SHP77 (cell line): ENCODE results near the gene PPM1K.
"Not testable (repeated sequence)": the region's sequence is repeated elsewhere in the genome, so short reads cannot be mapped to it uniquely, and the experiment has no call there.

Experiments
- DNase-seq, 2 experiments: peaks; one replicate each; lab custom pipeline; 2025; lab: John Stamatoyannopoulos, UW

The PPM1K gene

GRCh38 chr4:88284439-88285234 lies at the start of gene PPM1K:
Gene PPM1K (minus strand): TSS chr4:88284561. CDS start chr4:88278583, 5,978 bp downstream.
- DNase-seq: peak; percentile 97 to 98

- DNase-seq: no peak
Observed at GRCh38 chr4:88333741-88334405, 49.5 kb upstream of the PPM1K start.

- DNase-seq: no peak
Observed at GRCh38 chr4:88327665-88328064, 43.3 kb upstream of the PPM1K start.

GRCh38 chr4:88320780-88321373 lies 36.5 kb upstream of the PPM1K start:
- no peak for DNase-seq

- DNase-seq: no peak
Observed at GRCh38 chr4:88320224-88320779, 35.9 kb upstream of the PPM1K start.

- no peak for DNase-seq
Observed at GRCh38 chr4:88318751-88319350, 34.5 kb upstream of the PPM1K start.

- DNase-seq: no peak
Observed at GRCh38 chr4:88315460-88316017, 31.2 kb upstream of the PPM1K start.

- not testable (repeated sequence) for DNase-seq
Observed at GRCh38 chr4:88313088-88313624, 28.8 kb upstream of the PPM1K start.

GRCh38 chr4:88308587-88308986 lies 24.2 kb upstream of the PPM1K start:
- DNase-seq: no peak

- no peak for DNase-seq
Observed at GRCh38 chr4:88297725-88298454, 13.5 kb upstream of the PPM1K start.

GRCh38 chr4:88297212-88297516 lies 12.8 kb upstream of the PPM1K start:
- DNase-seq: no peak

- no peak for DNase-seq
Observed at GRCh38 chr4:88296413-88297211, 12.3 kb upstream of the PPM1K start.

- no peak for DNase-seq
Observed at GRCh38 chr4:88295656-88296055, 11.3 kb upstream of the PPM1K start.

GRCh38 chr4:88291003-88291402 lies 6.6 kb upstream of the PPM1K start:
- no peak for DNase-seq

- no peak for DNase-seq
Observed at GRCh38 chr4:88286897-88287296, 2.5 kb upstream of the PPM1K start.

GRCh38 chr4:88285235-88285653 lies 883 bp upstream of the PPM1K start:
- no peak for DNase-seq

GRCh38 chr4:88283661-88284438 lies 511 bp downstream of the PPM1K start:
- peak; percentile 36 to 43 for DNase-seq

- no peak for DNase-seq
Observed at GRCh38 chr4:88280228-88280795, 4.0 kb downstream of the PPM1K start.

GRCh38 chr4:88277711-88278225 lies 6.6 kb downstream of the PPM1K start:
- DNase-seq: no peak
